ENCODE measurements around the gene TCEAL5. TPM values are rescaled to one million over a fixed set of nuclear protein-coding genes. Genes with fewer than 3 reads are reported as not detected.

TCEAL5 gene
- total and polyA plus RNA-seq, 10 of the 15 experiments (the other 5 are each of a cell fraction or from before 2014, with no cell fraction given) = not detected

GRCh38 chrX:103254171-103254824, 22.3 kb downstream of the TCEAL5 start:
- WGBS (ENCODE audit: insufficient coverage, insufficient replicate concordance, low lambda C conversion rate, missing lambda C conversion rate) = 19% methylated on average over 22 of the region's 22 CpGs
- peak; percentile 3 for DNase-seq (ENCODE audit: low read depth, low spot score)
- peaks cover 3% of the 10 kb centered on the region; the same call in 1 of the 2 replicates for H3K4me1 ChIP-seq (ENCODE audit: control insufficient read depth, insufficient read depth, low read length)
- H3K36me3 ChIP-seq (ENCODE audit: control insufficient read depth in 2 of 2, insufficient read depth in 2 of 2, low read length in 1 of 2) = no peaks in the 10 kb centered on the region
- ChIA-PET SMC1A (ENCODE audit: uncharacterized antibody, unreplicated experiment) (interaction anchor here (1.2 kb wide), 2 partner anchors 43 to 210 kb away, joined by 3 to 4 read pairs; no protein-coding TSS in a partner anchor), POLR2A (interaction anchor here (1.0 kb wide), 1 partner anchor 1836 kb away, joined by 4 read pairs; no protein-coding TSS in a partner anchor), CTCF (no interaction called here), RAD21 (ENCODE audit: unreplicated experiment) (no interaction called here)
- peak overlapping the region; percentile 80 for H3K9ac ChIP-seq (ENCODE audit: control insufficient read depth, insufficient read depth, low read length)
- peak overlapping the region; percentile 69 for H3K4me3 ChIP-seq
- H3K27me3 ChIP-seq (replicated peaks in 1 of 2; ENCODE audit: control insufficient read depth in 2 of 2, insufficient read depth in 2 of 2, low read length in 1 of 2) = no peaks in the 10 kb centered on the region
- TF ChIP-seq LARP7 (IDR thresholded peaks at IDR 0.05) (0 out of 2 replicates have a peak, but pooled peaks have one; percentile 13), NR2C1 (IDR thresholded peaks at IDR 0.05) (peak; percentile 35; the same call in 1 of the 2 replicates), PKNOX1 (IDR thresholded peaks at IDR 0.05) (peak; percentile 72), YY1 (IDR thresholded peaks at IDR 0.05; ENCODE audit: low read depth, low read length) (peak; percentile 45; the same call in 1 of the 2 replicates), PBX3 (IDR thresholded peaks at IDR 0.05; ENCODE audit: insufficient replicate concordance, low read depth, low read length) (peak; percentile 10), IKZF1 (conservative IDR thresholded peaks at IDR 0.05) (peak; percentile 19; the same call in 1 of the 2 replicates), EGR1 (IDR thresholded peaks at IDR 0.05; ENCODE audit: borderline replicate concordance in 1 of 2, low read depth in 2 of 2, low read length in 2 of 2) (peak in 1 of 2 experiments; percentile 14; a peak in 1 of 3 replicates), CREB1 (IDR thresholded peaks at IDR 0.05; ENCODE audit: low read depth) (0 out of 2 replicates have a peak, but pooled peaks have one; percentile 21), NR2F1 (conservative IDR thresholded peaks at IDR 0.05) (0 out of 2 replicates have a peak, but pooled peaks have one; percentile 12), IKZF2 (IDR thresholded peaks at IDR 0.05) (0 out of 4 replicates have a peak, but pooled peaks of 1 of the 2 experiments have one; percentile 27), MEF2A (IDR thresholded peaks at IDR 0.05; ENCODE audit: insufficient read depth, low read depth, low read length) (no peak), POLR2A (IDR thresholded peaks at IDR 0.05; ENCODE audit: low read depth, low read length) (peak; percentile 36; the same call in 1 of the 2 replicates), CHD2 (IDR thresholded peaks at IDR 0.05; ENCODE audit: borderline replicate concordance, low read depth, low read length) (0 out of 2 replicates have a peak, but pooled peaks have one; percentile 30), BHLHE40 (IDR thresholded peaks at IDR 0.05; ENCODE audit: borderline replicate concordance in 1 of 2, low read depth in 2 of 2, low read length in 1 of 2) (no peak), ELK1 (IDR thresholded peaks at IDR 0.05; ENCODE audit: low read depth, low read length) (no peak), ATF7 (IDR thresholded peaks at IDR 0.05; ENCODE audit: low read depth) (no peak)
- no peaks in the 10 kb centered on the region; the same call in 1 of the 2 replicates for H4K20me1 ChIP-seq (ENCODE audit: control insufficient read depth, insufficient read depth)
- in situ Hi-C loops (cut with MboI) = no loop called here
- no TSS peak for BruUV-seq (replicated peaks)
- peak overlapping the region; percentile 81 for H3K4me2 ChIP-seq (ENCODE audit: control insufficient read depth, insufficient read depth)
- H3K27ac ChIP-seq (ENCODE audit: control insufficient read depth, insufficient read depth) = peak overlapping the region; percentile 72
- H2AFZ ChIP-seq (ENCODE audit: control insufficient read depth, low read depth, low read length) = peak overlapping the region; percentile 91
- peaks cover 8% of the 10 kb centered on the region for H3K79me2 ChIP-seq (ENCODE audit: control insufficient read depth, insufficient read depth, low read length)
- ATAC-seq = peak; percentile 88
- FAIRE-seq = no peak
- intact Hi-C loops (cut with micrococcal nuclease; ENCODE audit: unreplicated experiment) = no loop called here
- H3K9me3 ChIP-seq (replicated peaks; ENCODE audit: control insufficient read depth, insufficient read depth, low read length) = no peaks in the 10 kb centered on the region

Measured in GM12878 (cell line).